Kidney (tissue), 14 donors: ENCODE results near the gene PEA15. TPM values are rescaled to one million over a fixed set of nuclear protein-coding genes. Genes with fewer than 3 reads are reported as not detected.

Experiments
- DNase-seq, 5 donors: peaks; one replicate each; pipeline ENCODE4 v3.0.0-alpha.2; 2013 to 2020
- FAIRE-seq: peaks from 2 replicates; lab custom pipeline; 2012; peaks lifted over from hg19 to GRCh38; lab: Jason Lieb, UNC
- H3K27ac ChIP-seq, 2 donors: one replicate each; pipeline ENCODE4 v1.7.0; 2013; ENCODE audit warnings: low read depth in 2 of 2, low read length in 2 of 2, inconsistent platforms in 1 of 2
- H3K27me3 ChIP-seq: one replicate; pipeline ENCODE4 v1.7.1; 2013; ENCODE audit warnings: low read length, inconsistent platforms; ENCODE audit not compliant: control insufficient read depth, insufficient read depth
- H3K36me3 ChIP-seq, 3 donors: one replicate each; pipeline versions ENCODE4 v1.7.0 to v1.7.1; 2013; ENCODE audit warnings: low read length in 3 of 3, control low read depth in 1 of 3, inconsistent platforms in 1 of 3; ENCODE audit not compliant: insufficient read depth in 3 of 3, control insufficient read depth in 2 of 3
- H3K4me1 ChIP-seq, 3 donors: one replicate each; pipeline versions ENCODE4 v1.7.0 to v1.7.1; 2013; ENCODE audit warnings: low read length in 3 of 3, inconsistent platforms in 1 of 3, low read depth in 1 of 3; ENCODE audit not compliant: control insufficient read depth in 2 of 3, insufficient read depth in 2 of 3
- H3K4me3 ChIP-seq, 3 donors: one replicate each; pipeline versions ENCODE4 v1.7.0 to v1.8.1; 2013; ENCODE audit warnings: low read length in 3 of 3, control low read depth in 1 of 3, inconsistent platforms in 1 of 3
- H3K9ac ChIP-seq, 3 donors: one replicate each; pipeline versions ENCODE4 v1.7.0 to v1.7.1; 2013; ENCODE audit warnings: low read length in 3 of 3, control low read depth in 1 of 3, inconsistent platforms in 1 of 3
- H3K9me3 ChIP-seq, 3 donors: one replicate each; pipeline versions ENCODE4 v1.7.0 to v1.7.1; 2013; ENCODE audit warnings: low read length in 3 of 3, control low read depth in 1 of 3, inconsistent platforms in 1 of 3; ENCODE audit not compliant: control insufficient read depth in 2 of 3, insufficient read depth in 1 of 3
- CTCF ChIP-seq: IDR thresholded peaks from 3 replicates; pipeline ENCODE4 v1.5.1; 2012; ENCODE audit warnings: mild to moderate bottlenecking, moderate library complexity, borderline replicate concordance; ENCODE audit not compliant: insufficient read depth; ENCODE audit errors: extremely low read depth
- intact Hi-C: fragments of 100-400 bp; cut with DNase I; formaldehyde crosslinking; loops from one replicate; pipeline ENCODE4 v1.11.1; 2022
- polyA plus RNA-seq: library from polyadenylated mRNA; stranded (reverse); fragments of 350-450 nt; fragmentation: Illumina TruSeq; extraction: RNeasy Lipid Tissue Mini Kit (QIAGEN cat#74804); gene quantifications from one replicate; pipeline ENCODE4 v1.2.3, GENCODE V29; 2014; ENCODE audit warnings: low read depth, low replicate concordance; ENCODE audit not compliant: insufficient read depth
- total RNA-seq: library from RNA; stranded (reverse); fragmentation: NEBNext Ultra II Directional; extraction: Animal tissue kit (Norgen Biotek cat#: 25700); gene quantifications from one replicate; pipeline ENCODE4 v1.2.1, GENCODE V29; 2021
- donor health status: control.
- donor health status: control.
- donor health status: control.
- donor health status: control.
- donor health status: control.
- donor health status: DM: yes; HTN: yes; CAD: no.
- donor health status: Normal renal cell carcinoma (clear cell type).

Gene PEA15
- total and polyA plus RNA-seq, 2 donors from 2014 or later: 112 to 143 TPM

- Histone ChIP-seq H3K9ac (no peak overlapping the region), H3K36me3 (peaks cover 6 to 21% (median 19%) of the 10 kb centered on the region in 3 donors), H3K4me3 (no peak overlapping the region), H3K27ac (no peak overlapping the region), H3K9me3 (no peaks in the 10 kb centered on the region), H3K4me1 (peaks cover 0 to 15% (median 0%) of the 10 kb centered on the region in 3 donors), H3K27me3 (no peaks in the 10 kb centered on the region)
- no peak for DNase-seq
- no peak for FAIRE-seq
- no peak for TF ChIP-seq CTCF
- intact Hi-C loops: no loop called here
These were observed 4.3 kb downstream of the PEA15 start for GRCh38 chr1:160209321-160210046.

- H3K4me3 ChIP-seq: no peak overlapping the region
- peaks cover 0 to 15% (median 0%) of the 10 kb centered on the region in 3 donors for H3K4me1 ChIP-seq
- FAIRE-seq (no peak), DNase-seq (no peak)
- TF ChIP-seq CTCF: no peak
- peak overlapping the region in 1 of 3 donors; percentile 36 for H3K9ac ChIP-seq
- no peaks in the 10 kb centered on the region for H3K27me3 ChIP-seq
- no peak overlapping the region for H3K27ac ChIP-seq
- intact Hi-C loops: no loop called here
- H3K36me3 ChIP-seq: peaks cover 9 to 31% (median 26%) of the 10 kb centered on the region in 3 donors
- H3K9me3 ChIP-seq: no peaks in the 10 kb centered on the region
These were observed 5.4 kb downstream of the PEA15 start for GRCh38 chr1:160210561-160210960.

- Histone ChIP-seq H3K4me1 (peaks cover 0 to 12% (median 0%) of the 10 kb centered on the region in 3 donors), H3K9me3 (no peaks in the 10 kb centered on the region), H3K9ac (peak overlapping the region in 1 of 3 donors; percentile 36), H3K4me3 (no peak overlapping the region), H3K27me3 (no peaks in the 10 kb centered on the region), H3K36me3 (peaks cover 11 to 38% (median 31%) of the 10 kb centered on the region in 3 donors), H3K27ac (no peak overlapping the region)
- TF ChIP-seq CTCF: no peak
- FAIRE-seq: no peak
- peak in 1 of 5 donors; percentile 53 for DNase-seq
- intact Hi-C loops: no loop called here
These were observed 6.0 kb downstream of the PEA15 start for GRCh38 chr1:160211046-160211790.
